Right renal cortex interstitium (tissue), 3 donors: ENCODE results near the gene VGLL2. TPM values are rescaled to one million over a fixed set of nuclear protein-coding genes. Genes with fewer than 3 reads are reported as not detected.

Source experiments
- DNase-seq, 3 donors: peaks; one replicate each; pipeline ENCODE4 v3.0.0-alpha.2; 2013; ENCODE audit warnings: low read depth in 3 of 3, low spot score in 2 of 3
- polyA plus RNA-seq, 3 donors: library from polyadenylated mRNA; unstranded; fragments of 120-200 nt; gene quantifications; one replicate each; pipeline ENCODE4 v1.2.1, GENCODE V29; 2013; ENCODE audit not compliant: insufficient read length in 3 of 3

VGLL2 gene
- polyA plus RNA-seq, 3 donors: not detected

GRCh38 chr6:117311726-117312125, 46.4 kb downstream of the VGLL2 start:
- no peak for DNase-seq

- DNase-seq: no peak
Observed at GRCh38 chr6:117317261-117317660, 51.9 kb downstream of the VGLL2 start.

Other genes starting within 250 kb of the VGLL2 start
- gene ROS1, start 160.4 kb downstream of the VGLL2 start, polyA plus RNA-seq: under 1 TPM; 0.12 to 0.16 (median 0.15) TPM
- gene DCBLD1, start 217.1 kb downstream of the VGLL2 start, polyA plus RNA-seq: 10 to 100 TPM; 11.0 to 11.9 (median 11.3) TPM